Large intestine (tissue), 3 donors: ENCODE measurements around the gene FCHSD2. TPM values are rescaled to one million over a fixed set of nuclear protein-coding genes. Genes with fewer than 3 reads are reported as not detected.

Experiments used
- DNase-seq, 2 donors: peaks; one replicate each; pipeline versions ENCODE4 v3.0.0 to v3.0.0-alpha.2; 2013
- H3K27ac ChIP-seq: one replicate; pipeline ENCODE4 v1.5.1; 2013; ENCODE audit warnings: low read length
- H3K27me3 ChIP-seq: 2 replicates; pipeline ENCODE4 v1.6.1; 2013; ENCODE audit warnings: low read length; ENCODE audit not compliant: control insufficient read depth, insufficient read depth
- H3K36me3 ChIP-seq: 2 replicates; pipeline ENCODE4 v1.6.1; 2013; ENCODE audit warnings: low read length; ENCODE audit not compliant: control insufficient read depth, insufficient read depth
- H3K4me1 ChIP-seq: one replicate; pipeline ENCODE4 v1.6.1; 2013; ENCODE audit warnings: low read length; ENCODE audit not compliant: control insufficient read depth, insufficient read depth
- H3K4me3 ChIP-seq: one replicate; pipeline ENCODE4 v1.5.1; 2013; ENCODE audit warnings: low read length
- H3K9me3 ChIP-seq: one replicate; pipeline ENCODE4 v1.6.1; 2013; ENCODE audit warnings: mild to moderate bottlenecking, low read depth, low read length, moderate library complexity; ENCODE audit not compliant: control insufficient read depth
- WGBS: methylation state at CpG from one replicate; pipeline ENCODE4 v1.1.5; 2013; ENCODE audit warnings: low lambda C conversion rate; ENCODE audit not compliant: insufficient coverage; 5-methylcytosine and 5-hydroxymethylcytosine counted together
- polyA plus RNA-seq: library from polyadenylated mRNA; unstranded; fragments of 120-200 nt; gene quantifications from one replicate; pipeline ENCODE4 v1.2.1, GENCODE V29; 2013

Gene FCHSD2
- polyA plus RNA-seq, 1 donor, result 23.4 TPM

DNA sequence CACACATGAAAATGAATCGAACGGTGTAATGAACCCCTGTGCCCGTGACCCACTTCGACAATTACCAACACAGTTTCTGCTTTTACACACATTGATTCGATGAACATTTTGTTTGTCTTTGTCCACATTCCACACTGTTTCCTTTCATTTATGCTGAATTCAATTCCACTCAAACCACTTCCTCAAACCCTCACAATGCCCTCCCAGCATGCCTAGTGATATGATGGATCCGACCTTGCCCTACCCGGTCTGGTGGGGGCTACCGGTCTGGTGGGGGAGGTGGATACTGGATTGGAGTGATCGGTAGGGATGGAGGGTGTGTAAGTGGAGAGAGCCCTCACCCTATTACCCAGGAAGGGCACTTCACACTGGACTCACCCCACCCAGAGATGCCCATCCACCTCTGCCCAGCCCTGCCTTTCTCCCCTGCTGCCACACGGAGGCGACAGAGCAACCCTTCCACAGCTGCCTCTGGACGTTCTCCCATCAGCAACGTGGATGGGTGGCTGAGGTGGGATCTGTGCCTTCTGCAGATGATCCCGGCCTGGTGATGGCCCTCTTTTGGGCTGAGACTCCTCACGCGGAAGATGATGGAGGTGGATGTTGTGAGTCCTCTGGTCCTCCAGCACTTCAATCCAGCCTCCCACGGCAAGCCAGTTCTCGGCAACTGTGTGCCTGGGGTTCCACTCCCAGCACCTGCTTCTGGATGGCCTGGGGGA lies 43.0 kb upstream of the FCHSD2 start:
- Histone ChIP-seq H3K27ac (no peak overlapping the region), H3K27me3 (no peaks in the 10 kb centered on the region), H3K4me1 (peaks cover 16% of the 10 kb centered on the region), H3K4me3 (no peak overlapping the region), H3K36me3 (no peaks in the 10 kb centered on the region), H3K9me3 (no peaks in the 10 kb centered on the region)
- 74% methylated on average over 3 of the region's 18 CpGs for WGBS
- peak in 1 of 2 donors; percentile 59 for DNase-seq

DNA sequence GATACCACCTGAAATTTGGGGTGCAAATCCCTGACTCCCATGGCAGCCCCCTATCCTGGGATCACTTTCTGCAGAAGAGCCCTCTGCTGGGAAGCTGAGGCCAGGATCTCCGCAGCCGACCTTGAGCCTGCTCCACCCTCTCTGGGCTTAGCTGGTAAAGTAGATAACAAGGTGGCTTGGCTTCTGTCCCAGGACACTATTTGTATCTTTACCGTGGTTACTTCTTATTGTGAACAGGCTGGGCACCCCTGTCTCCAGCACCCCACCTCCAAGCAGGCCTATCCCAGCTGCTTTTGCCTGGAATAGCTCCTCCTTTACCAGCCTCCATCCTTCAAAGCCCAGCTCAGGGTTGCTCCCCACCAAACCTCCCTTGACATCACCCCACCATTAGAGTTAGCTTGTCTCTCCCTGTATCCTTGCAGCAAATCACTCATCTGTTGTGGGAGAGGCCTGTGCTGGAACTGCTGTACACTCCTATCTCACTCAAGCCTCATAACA lies 40.8 kb upstream of the FCHSD2 start:
- no peaks in the 10 kb centered on the region for H3K9me3 ChIP-seq
- H3K36me3 ChIP-seq, result no peaks in the 10 kb centered on the region
- H3K27me3 ChIP-seq, result no peaks in the 10 kb centered on the region
- H3K27ac ChIP-seq, result no peak overlapping the region
- peak in 1 of 2 donors; percentile 77 for DNase-seq
- H3K4me1 ChIP-seq, result peaks cover 13% of the 10 kb centered on the region
- no CpG with 5 or more reads among the region's 3 CpGs for WGBS
- H3K4me3 ChIP-seq, result no peak overlapping the region

DNA sequence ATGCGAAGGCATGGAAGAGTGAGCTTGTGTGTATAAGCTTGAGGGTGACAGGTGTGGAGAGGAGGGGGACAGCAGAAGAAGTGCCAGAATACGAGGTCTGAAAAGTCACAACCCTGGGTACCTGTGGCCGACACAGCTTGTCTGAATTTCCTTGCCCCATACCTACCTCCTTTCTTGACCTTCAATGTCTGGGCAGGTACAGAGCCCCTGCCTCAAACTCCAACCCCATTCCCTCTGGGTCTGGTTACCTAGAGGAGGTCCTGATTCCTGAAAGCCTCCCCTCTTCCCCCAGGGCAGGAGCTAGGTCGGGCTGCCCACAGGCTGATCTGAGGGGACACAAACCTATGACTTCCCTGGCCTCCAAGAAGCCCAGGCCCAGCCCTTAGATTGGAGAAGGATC lies 36.6 kb upstream of the FCHSD2 start:
- DNase-seq, result no peak
- H3K4me3 ChIP-seq, result no peak overlapping the region
- 83% methylated on average over 1 of the region's 4 CpGs for WGBS

DNA sequence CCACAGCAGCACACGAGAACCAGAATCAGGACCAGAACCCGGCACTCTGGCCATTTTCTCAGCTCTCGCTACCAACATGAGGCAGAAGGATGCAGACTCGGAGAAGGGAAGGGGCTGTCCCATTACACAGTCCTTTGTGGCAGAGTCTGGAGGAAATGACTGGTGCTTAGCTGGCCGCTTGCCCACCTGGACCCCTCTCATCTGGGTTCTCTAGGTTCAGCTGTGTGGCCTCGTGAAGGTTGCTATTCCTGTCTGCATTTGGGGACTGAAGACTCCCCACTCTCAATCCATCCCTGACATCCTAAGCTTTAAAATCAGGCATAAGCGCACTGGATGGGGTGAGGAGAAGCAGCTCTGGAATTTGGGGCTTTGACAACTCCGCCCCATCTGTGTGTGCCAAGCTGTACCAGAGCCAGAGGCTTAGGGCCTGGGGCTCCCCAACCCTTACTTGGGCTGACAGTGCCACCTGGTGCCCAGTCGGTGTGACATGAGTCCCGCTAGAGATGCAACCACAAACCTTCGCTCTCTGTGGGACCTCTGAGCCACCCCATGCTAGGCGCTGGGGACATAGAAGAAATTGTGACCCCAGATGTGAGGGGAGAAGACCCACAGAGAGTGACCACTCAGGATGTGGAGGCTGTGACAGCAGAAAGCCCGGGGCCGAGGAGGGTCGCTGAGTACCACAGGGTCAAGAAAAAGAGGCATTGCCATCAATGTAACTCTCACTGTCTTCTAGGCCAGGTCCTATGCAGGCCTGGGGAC lies 35.8 kb upstream of the FCHSD2 start:
- Histone ChIP-seq H3K9me3 (no peaks in the 10 kb centered on the region), H3K36me3 (no peaks in the 10 kb centered on the region), H3K27ac (no peak overlapping the region), H3K4me3 (no peak overlapping the region), H3K27me3 (no peaks in the 10 kb centered on the region), H3K4me1 (peaks cover 25% of the 10 kb centered on the region)
- WGBS, result no CpG with 5 or more reads among the region's 15 CpGs
- DNase-seq, result peak in 1 of 2 donors; percentile 63

More for the DNA sequence above, 36.6 kb upstream of the FCHSD2 start:
- H3K27me3 ChIP-seq, result no peaks in the 10 kb centered on the region
- H3K4me1 ChIP-seq, result peaks cover 24% of the 10 kb centered on the region
- no peaks in the 10 kb centered on the region for H3K36me3 ChIP-seq
- H3K9me3 ChIP-seq, result no peaks in the 10 kb centered on the region
- no peak overlapping the region for H3K27ac ChIP-seq

DNA sequence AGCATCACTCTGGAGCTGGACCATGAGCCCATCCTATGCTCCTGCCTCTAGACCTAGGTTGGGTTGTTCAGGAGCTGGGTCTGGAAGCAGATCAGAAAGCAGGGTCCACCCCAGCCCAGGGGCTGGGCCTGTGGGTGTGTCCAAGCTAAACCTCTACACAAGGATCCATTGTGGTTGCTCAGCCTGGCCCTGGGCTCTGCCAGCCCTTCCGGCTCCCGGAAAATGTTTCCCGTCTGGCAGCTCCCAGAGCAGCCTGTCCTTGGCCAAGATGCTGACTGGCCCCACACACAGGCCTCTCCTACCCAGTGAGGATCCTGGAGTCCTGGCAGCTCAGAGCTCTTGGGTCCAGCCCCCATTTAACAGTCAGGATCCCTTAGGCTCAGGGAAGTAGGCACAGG lies 35.3 kb upstream of the FCHSD2 start:
- no peaks in the 10 kb centered on the region for H3K9me3 ChIP-seq
- H3K27me3 ChIP-seq, result no peaks in the 10 kb centered on the region
- H3K4me1 ChIP-seq, result peaks cover 26% of the 10 kb centered on the region
- no peak for DNase-seq
- no peak overlapping the region for H3K4me3 ChIP-seq
- no peaks in the 10 kb centered on the region for H3K36me3 ChIP-seq
- WGBS, result no CpG with 5 or more reads among the region's 3 CpGs
- no peak overlapping the region for H3K27ac ChIP-seq

DNA sequence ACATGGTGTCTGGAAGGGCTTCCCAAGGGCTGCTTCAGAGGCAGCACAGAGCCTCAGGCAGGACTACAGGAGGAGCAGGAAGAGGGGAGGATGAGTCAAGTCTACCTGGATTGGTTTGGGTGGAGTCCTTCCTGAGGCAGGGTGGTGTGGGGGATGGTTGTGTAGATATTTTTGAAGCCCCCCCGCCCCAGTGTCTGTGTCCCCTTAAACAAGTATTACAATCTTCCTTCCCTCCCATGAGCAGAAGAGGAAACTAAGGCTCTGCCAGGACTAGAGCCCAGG lies 34.7 kb upstream of the FCHSD2 start:
- Histone ChIP-seq H3K27ac (no peak overlapping the region), H3K27me3 (no peaks in the 10 kb centered on the region), H3K36me3 (no peaks in the 10 kb centered on the region), H3K9me3 (no peaks in the 10 kb centered on the region), H3K4me1 (peaks cover 27% of the 10 kb centered on the region), H3K4me3 (no peak overlapping the region)
- no CpG with 5 or more reads among the region's 1 CpG for WGBS
- DNase-seq, result no peak

DNA sequence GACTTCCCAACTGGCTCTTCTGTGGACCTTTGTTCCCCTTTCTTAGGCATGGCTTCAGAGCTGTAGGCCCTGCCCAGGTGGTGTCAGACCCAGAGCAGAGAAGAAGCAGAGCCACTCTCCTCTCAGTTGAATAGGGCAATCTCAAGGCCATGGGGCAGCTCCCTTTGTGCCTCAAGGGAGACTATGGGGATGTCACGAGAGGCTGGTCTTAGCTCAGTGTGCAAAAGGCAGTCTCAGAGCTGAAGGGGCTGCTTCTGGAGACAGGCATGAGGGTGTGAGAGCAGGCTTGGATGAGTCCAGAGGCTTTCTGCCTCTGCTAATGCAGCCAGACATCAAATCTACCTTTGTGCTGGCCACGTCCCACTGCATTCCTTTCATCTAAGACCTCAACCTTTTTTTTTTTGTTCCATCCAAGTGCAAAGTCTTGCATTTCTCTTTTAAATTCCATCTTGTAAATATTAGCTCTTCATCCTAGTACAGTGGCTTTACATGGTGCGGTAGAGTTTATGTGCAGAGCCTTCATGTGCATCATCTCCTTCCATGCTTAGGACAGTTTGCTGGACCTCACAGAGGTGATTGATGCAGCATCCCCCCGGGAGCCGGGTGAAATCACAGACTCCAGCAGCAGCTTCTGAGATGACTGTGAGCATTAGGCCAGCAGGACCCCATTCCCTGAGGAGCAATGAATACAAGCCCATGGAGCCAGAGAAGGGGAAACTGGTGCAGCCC lies 34.2 kb upstream of the FCHSD2 start:
- no peaks in the 10 kb centered on the region for H3K9me3 ChIP-seq
- WGBS, result 56% methylated on average over 1 of the region's 5 CpGs
- H3K27ac ChIP-seq, result peak overlapping the region; percentile 49
- H3K36me3 ChIP-seq, result no peaks in the 10 kb centered on the region
- peaks cover 27% of the 10 kb centered on the region for H3K4me1 ChIP-seq
- H3K4me3 ChIP-seq, result no peak overlapping the region
- peak in 1 of 2 donors; percentile 44 for DNase-seq
- H3K27me3 ChIP-seq, result no peaks in the 10 kb centered on the region

DNA sequence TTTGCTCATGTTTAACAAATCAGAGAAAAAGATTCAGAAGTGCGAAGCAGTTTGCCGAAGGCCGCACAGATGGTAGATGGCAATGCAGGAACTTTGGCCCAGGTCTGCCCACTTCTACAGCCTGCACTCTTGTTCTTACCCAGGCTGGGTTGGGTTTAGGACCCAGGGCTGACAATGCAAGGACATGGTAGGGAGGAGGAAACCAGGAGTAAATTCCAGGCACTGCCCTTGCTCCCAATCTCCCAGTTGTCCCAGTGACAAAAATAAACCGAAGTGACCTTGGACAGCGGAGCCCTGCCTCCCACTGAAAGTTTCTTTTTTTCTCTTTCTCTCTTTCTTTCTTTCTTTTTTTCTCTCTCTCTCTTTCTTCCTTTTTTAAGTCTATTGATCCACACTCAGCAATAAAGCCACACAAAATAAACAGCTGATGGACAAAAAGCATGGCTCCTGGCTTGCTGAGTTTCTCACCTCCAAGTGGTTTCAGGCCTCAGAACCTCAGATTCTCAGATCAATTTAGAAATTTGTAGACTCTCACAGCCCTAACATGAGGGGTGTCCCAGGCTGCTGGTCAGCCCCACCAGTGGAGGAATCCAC lies 33.5 kb upstream of the FCHSD2 start:
- peaks cover 27% of the 10 kb centered on the region for H3K4me1 ChIP-seq
- peak in 1 of 2 donors; percentile 63 for DNase-seq
- no peak overlapping the region for H3K4me3 ChIP-seq
- H3K9me3 ChIP-seq, result no peaks in the 10 kb centered on the region
- H3K36me3 ChIP-seq, result no peaks in the 10 kb centered on the region
- H3K27ac ChIP-seq, result peak overlapping the region; percentile 49
- WGBS, result 20% methylated on average over 1 of the region's 5 CpGs
- no peaks in the 10 kb centered on the region for H3K27me3 ChIP-seq

DNA sequence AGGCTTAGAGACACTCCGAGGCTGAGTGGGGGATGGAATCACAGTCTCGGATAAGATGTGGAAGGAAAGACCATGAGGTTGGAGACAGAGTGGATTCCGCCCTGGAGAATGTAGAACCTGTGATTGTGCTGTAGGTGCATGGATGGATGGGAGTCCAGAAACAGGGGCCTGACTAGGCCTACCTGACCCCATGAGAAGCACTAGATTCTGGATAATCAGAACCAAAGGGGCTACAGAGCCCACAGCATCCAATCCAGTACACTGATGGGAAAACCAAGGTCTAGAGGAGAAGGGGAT lies 32.3 kb upstream of the FCHSD2 start:
- Histone ChIP-seq H3K36me3 (no peaks in the 10 kb centered on the region), H3K27ac (no peak overlapping the region), H3K4me1 (peaks cover 27% of the 10 kb centered on the region), H3K4me3 (no peak overlapping the region), H3K27me3 (no peaks in the 10 kb centered on the region), H3K9me3 (no peaks in the 10 kb centered on the region)
- no CpG with 5 or more reads among the region's 3 CpGs for WGBS
- no peak for DNase-seq

DNA sequence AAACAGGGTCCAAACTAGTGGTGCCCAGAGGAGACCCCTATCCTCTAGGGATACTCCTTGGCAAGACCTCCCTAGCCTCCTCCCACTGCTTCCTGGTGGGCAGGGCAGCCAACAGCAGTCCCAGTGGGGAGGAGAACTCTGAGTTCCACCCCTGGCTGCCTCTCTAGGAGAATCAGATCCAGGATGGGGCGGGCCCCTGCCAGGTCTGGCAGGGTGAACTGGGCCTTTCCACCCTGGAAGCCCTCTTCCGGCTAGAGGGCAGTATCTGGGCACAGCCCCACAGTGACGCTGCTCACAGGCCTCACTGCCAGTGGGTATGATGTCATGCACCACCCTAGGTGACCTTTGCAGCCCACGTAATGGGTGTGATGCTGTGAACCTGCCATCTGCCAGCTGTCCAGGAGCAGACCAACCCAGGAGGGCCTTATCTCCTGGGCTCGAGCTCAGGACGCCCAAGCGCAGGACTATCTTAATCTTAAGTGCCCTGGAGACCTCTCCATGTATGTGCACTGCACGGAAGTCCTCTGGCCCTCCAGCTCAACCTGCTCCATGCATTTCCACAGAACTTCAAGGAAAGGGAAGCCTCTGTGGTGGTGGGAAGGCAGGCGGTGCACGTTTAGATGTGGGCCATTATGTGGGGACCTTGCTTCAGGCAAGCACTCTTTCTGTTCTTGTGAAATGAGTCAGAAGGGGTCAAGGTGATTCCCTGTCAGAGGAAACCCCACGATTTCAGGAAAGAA lies 31.8 kb upstream of the FCHSD2 start:
- DNase-seq, result peak in 1 of 2 donors; percentile 42
- Histone ChIP-seq H3K9me3 (no peaks in the 10 kb centered on the region), H3K36me3 (no peaks in the 10 kb centered on the region), H3K27me3 (no peaks in the 10 kb centered on the region), H3K27ac (no peak overlapping the region), H3K4me3 (no peak overlapping the region), H3K4me1 (peaks cover 27% of the 10 kb centered on the region)
- whole genome bisulfite sequencing, result no CpG with 5 or more reads among the region's 11 CpGs
